ENCODE measurements around the gene SLIT1.

DNA sequence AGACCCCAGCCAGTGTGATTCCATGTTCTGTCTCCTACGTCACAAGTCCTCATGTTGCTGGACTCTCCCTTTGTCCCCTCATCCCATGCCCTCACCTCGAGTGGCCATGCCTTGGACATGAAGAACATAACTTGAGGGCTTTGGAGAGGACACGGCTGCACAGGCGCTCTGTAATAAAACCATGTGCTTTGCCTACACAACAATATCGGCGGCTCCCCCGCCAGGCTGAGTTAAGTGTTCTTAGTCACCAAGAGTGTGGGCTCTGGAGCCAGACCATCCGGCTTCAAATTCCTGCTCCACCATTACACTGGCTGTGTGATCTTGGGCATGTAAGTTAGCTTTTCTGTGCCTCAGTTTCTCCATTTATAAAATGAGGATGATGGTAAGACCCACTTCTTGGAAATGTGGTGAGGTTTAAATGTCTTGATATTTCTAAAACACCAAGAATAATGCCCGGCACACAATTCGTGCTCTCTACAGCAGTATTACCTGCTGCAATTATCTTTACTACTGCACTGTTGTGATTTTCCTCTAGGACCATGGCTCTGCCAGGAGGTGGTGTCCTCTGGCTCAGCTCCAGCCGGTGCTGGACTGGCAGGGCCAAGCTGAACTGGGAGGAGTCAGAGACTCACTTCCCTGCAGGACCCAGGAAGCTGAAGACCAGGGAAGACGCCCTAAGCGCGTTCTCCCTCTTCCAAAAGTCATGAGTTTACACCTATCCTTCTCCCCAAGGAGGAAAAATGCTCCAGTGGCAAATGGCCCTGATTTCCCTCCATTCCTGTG lies 15.7 kb downstream of the SLIT1 start:
- TF ChIP-seq, protein P1, sequence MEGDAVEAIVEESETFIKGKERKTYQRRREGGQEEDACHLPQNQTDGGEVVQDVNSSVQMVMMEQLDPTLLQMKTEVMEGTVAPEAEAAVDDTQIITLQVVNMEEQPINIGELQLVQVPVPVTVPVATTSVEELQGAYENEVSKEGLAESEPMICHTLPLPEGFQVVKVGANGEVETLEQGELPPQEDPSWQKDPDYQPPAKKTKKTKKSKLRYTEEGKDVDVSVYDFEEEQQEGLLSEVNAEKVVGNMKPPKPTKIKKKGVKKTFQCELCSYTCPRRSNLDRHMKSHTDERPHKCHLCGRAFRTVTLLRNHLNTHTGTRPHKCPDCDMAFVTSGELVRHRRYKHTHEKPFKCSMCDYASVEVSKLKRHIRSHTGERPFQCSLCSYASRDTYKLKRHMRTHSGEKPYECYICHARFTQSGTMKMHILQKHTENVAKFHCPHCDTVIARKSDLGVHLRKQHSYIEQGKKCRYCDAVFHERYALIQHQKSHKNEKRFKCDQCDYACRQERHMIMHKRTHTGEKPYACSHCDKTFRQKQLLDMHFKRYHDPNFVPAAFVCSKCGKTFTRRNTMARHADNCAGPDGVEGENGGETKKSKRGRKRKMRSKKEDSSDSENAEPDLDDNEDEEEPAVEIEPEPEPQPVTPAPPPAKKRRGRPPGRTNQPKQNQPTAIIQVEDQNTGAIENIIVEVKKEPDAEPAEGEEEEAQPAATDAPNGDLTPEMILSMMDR (IDR thresholded peaks at IDR 0.05; ENCODE audit: insufficient read depth, low read length, poor library complexity, severe bottlenecking), result no peak
- no peak for TF ChIP-seq EZH2phosphoT487 (conservative IDR thresholded peaks at IDR 0.05; ENCODE audit: low read length)

All from SU-DHL-6 (cell line).